Femur (tissue), 1 donor: ENCODE data around the gene EML3.
"Not testable (repeated sequence)": the region's sequence is repeated elsewhere in the genome, so short reads cannot be mapped to it uniquely, and the experiment has no call there.

Experiments
- DNase-seq: peaks from one replicate; pipeline ENCODE4 v3.0.0-alpha.2; 2017

EML3 gene

GRCh38 chr11:62599069-62599696 is 13.4 kb downstream of the EML3 start:
- peak; percentile 97 for DNase-seq

GRCh38 chr11:62595124-62595523 is 17.5 kb downstream of the EML3 start:
- DNase-seq, result no peak

GRCh38 chr11:62593434-62594044 is 19.0 kb downstream of the EML3 start:
- DNase-seq, result peak; percentile 80

- DNase-seq, result peak; percentile 19
Measured at GRCh38 chr11:62592989-62593421, 19.6 kb downstream of the EML3 start.

GRCh38 chr11:62592146-62592815 is 20.3 kb downstream of the EML3 start:
- peak; percentile 12 for DNase-seq

- peak; percentile 98 for DNase-seq
Measured at GRCh38 chr11:62591448-62592145, 21.0 kb downstream of the EML3 start, which contains the start of gene TUT1. Gene TUT1 (minus strand): TSS chr11:62591523. CDS start chr11:62591485, 38 bp downstream.

DNA sequence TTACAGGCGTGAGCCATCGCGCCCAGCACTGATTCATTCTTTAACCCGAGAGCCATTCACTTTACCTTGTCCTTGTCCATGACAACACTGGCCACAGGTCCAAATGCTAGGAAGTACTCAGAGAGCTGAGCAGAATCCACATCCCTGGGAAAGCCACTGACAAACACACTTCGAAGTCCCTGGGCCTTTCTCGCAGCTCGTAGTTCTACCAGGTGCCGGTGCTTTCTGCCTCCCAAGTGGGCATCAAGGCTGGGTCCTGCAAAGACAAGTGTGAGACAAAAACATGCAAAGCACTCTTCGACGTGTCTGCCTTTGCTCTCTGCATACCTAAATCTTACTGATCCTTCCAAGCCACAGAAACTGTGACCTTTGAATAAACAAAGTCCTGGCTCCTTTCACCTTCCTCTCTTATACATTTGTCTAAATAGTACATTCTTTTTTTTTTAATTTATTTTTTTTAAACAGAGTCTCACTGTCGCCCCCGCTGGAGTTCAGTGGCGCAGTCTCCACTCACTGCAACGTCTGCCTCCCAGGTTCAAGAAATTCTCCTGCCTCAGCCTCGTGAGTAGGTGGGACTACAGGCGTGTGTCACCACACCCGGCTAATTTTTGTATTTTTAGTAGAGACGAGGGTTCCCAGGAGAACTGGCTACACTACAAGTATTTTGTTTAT is 23.5 kb downstream of the EML3 start:
- no peak for DNase-seq

DNA sequence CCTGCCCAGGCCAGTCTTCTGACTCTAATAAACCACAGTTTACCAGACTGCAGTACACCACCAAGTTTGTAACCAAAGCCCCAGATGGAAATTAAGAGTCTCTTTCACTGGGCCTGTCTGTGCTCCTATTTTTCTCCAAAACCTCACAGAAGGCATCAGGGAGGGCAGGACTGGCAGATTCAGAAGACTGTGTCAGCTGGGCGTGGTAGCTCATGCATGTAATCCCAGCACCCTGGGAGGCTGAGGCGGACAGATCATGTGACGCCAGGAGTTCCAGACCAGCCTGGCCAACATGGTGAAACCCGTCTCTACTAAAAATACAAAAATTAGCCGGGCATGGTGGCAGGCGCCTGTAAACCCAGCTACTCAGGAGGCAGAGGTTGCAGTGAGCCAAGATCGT is 27.2 kb downstream of the EML3 start:
- not testable (repeated sequence) for DNase-seq

- DNase-seq, result not testable (repeated sequence)
Measured at GRCh38 chr11:62581735-62582134, 30.8 kb downstream of the EML3 start.

- DNase-seq, result no peak
Measured at GRCh38 chr11:62580959-62581715, 31.4 kb downstream of the EML3 start.

GRCh38 chr11:62579252-62579651 is 33.3 kb downstream of the EML3 start:
- no peak for DNase-seq

DNA sequence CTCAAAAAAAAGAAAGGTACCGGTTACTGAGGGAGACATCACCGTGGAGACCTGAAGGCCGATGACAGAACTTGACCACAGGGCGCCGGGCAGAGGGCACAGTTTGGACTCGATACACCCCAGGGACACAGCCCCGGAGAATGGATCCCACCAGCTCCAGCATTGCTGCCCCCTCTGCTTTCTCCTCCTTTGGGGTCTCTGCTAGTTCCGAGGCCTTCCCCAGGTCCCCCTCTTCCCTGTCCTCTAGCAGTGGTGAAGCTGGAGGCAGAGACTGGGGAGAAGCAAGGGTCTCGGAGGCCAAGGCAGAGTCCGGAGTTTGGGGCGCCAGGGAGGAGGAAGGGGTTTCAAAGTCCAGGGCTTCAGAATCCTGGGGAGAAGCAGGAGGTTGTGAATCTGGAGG is 34.0 kb downstream of the EML3 start:
- DNase-seq, result no peak

- no peak for DNase-seq
Measured at GRCh38 chr11:62577046-62577714, 35.4 kb downstream of the EML3 start.

GRCh38 chr11:62575837-62576236 is 36.7 kb downstream of the EML3 start:
- DNase-seq, result no peak

DNA sequence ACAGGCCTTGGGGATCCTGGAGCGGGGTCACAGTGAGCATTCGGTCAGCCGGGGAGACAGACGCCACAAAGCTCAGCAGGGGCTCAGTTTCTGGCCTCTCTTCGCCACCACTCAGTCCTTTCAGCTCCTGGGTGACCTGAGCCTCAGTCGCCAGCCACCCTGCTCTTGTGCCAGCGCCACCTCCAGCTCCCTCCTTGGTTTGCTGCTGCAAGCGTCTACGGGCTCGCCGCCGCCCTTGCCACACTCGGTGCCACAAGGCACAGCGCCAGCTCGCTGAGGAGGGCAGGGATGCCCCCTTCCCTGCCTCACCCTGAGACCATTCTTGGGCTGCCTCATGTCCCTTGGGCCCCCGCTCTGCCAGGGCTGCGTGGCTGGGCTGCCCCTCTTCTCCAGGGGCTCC is 37.4 kb downstream of the EML3 start:
- DNase-seq, result no peak

GRCh38 chr11:62574363-62575071 is 38.1 kb downstream of the EML3 start:
- peak; percentile 68 for DNase-seq

DNA sequence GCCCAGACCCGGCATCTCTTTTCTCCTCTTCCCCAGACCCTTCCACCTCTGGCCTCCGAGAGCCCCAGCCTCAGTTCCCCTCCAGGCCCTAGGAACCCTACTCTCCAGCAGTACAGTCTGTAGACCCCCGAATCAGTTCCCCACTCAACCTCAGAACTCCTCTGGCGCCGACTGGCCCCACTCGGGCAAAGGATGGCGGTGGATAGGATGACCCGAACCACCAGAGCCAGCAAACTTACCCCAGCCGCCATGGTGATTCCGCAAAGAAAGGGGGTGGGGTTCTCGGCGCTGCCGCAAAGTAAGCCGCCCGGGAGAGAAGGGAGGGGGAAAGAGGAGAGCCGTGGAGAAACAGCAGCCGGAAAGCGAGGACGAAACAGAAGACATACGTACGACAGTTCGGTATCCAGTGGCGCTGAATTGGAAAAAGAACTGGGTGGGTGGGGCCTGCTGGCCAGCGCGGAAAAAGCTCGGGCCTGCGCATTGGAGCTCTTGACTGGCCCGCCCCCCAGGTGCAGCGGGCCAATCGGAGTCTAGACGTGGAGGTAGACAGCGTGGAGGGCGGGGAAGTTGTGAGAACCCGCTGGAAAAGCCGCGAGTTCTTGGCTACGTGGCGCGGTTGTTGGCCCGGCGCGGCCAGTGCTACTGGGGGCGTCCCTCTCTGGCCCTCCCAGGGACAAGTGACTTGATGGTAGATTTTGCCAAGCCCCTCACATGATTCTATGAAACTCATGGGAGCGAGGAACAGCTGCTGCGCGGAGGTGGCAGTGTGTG is 38.8 kb downstream of the EML3 start, which contains the start of gene EEF1G:
TSS of gene EEF1G (minus strand) at position 300 of the 771 bp plus-strand sequence. CDS start at position 251, 49 bp downstream.
- peak; percentile 100 for DNase-seq

DNA sequence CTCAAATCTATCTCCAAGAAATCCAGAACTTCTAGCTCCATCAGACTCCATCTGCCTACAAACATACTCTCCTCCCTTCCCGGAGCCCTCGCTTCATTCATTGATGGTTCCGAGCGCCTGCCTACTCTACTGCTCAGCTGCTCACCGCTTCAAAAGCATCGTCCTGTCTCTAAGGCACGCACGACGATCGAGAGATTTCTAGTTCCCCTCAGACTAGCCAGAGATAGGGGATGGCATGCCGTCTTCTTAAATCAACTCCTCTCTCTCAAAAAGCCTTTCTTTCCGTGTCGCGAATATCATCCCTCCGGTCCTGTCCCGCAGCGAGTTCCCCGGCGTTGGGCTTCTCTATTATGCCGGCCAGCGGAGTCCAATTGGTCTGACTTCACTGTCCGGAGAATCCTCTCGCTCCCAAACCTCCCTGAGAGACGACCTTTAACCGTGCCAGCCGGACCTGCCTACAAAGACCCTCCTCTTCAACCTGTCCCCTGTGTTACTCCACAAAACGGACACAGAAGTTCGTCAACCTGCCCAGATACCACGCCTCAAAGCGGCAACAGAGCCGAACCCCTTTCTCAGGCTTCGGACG is 39.5 kb downstream of the EML3 start:
- no peak for DNase-seq

DNA sequence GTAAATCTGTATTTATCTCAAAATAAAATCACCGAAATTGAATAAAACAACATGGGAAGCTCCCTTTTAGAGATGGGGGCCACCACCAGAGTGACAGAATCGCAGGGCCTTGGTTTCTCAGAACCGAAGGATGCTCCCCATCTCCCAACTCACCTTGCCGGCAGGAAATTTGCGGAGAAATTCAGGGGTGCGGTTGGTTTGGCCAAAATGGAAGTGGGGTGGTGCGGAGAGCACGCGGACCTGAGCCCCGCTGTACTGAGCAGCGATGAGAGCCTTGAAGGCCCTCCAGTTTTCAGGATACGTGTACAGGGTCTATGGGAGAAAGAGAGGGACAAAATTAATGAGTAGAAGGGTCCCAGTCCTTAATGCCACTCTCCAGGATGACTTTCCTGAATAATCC is 40.1 kb downstream of the EML3 start:
- DNase-seq, result no peak
